Measurements from ENCODE around the gene TMEM107.
A peak's percentile ranks its signal among the peaks of the same experiment; 100 is the strongest.
"Not testable (repeated sequence)": the region's sequence is repeated elsewhere in the genome, so short reads cannot be mapped to it uniquely, and the experiment has no call there.

The TMEM107 gene

GRCh38 chr17:8176197-8176940, at the start of gene TMEM107:
Gene TMEM107, minus strand, starts transcription at chr17:8176380. Its CDS starts 94 bp downstream, at chr17:8176286.
- DNase-seq = peak; percentile 46

GRCh38 chr17:8224891-8225812, 49.0 kb upstream of the TMEM107 start:
- no peak for DNase-seq

- no peak for DNase-seq
Observed at GRCh38 chr17:8223356-8224126, 47.4 kb upstream of the TMEM107 start.

GRCh38 chr17:8222630-8223355, 46.6 kb upstream of the TMEM107 start:
- peak; percentile 74 for DNase-seq

- no peak for DNase-seq
Observed at GRCh38 chr17:8222380-8222629, 46.1 kb upstream of the TMEM107 start.

GRCh38 chr17:8221663-8222379, 45.6 kb upstream of the TMEM107 start:
- DNase-seq = peak; percentile 58

- DNase-seq = peak; percentile 64
Observed at GRCh38 chr17:8220783-8221662, 44.8 kb upstream of the TMEM107 start.

GRCh38 chr17:8214000-8214399, 37.8 kb upstream of the TMEM107 start:
- not testable (repeated sequence) for DNase-seq

GRCh38 chr17:8212312-8213180, 36.4 kb upstream of the TMEM107 start:
- no peak for DNase-seq

- no peak for DNase-seq
Observed at GRCh38 chr17:8210761-8211458, 34.7 kb upstream of the TMEM107 start.

- peak; percentile 92 for DNase-seq
Observed at GRCh38 chr17:8209907-8210760, 34.0 kb upstream of the TMEM107 start, which contains the start of gene AURKB. Gene AURKB, minus strand, starts transcription at chr17:8210575. Its CDS starts 351 bp downstream, at chr17:8210224.

- no peak for DNase-seq
Observed at GRCh38 chr17:8206536-8206935, 30.4 kb upstream of the TMEM107 start.

- DNase-seq = no peak
Observed at GRCh38 chr17:8204761-8205555, 28.8 kb upstream of the TMEM107 start.

GRCh38 chr17:8192070-8192815, 16.1 kb upstream of the TMEM107 start:
- peak; percentile 64 for DNase-seq

- no peak for DNase-seq
Observed at GRCh38 chr17:8190506-8190905, 14.3 kb upstream of the TMEM107 start.

- peak; percentile 83 for DNase-seq
Observed at GRCh38 chr17:8189711-8190477, 13.7 kb upstream of the TMEM107 start, which contains the start of gene BORCS6. Gene BORCS6, minus strand, starts transcription at chr17:8190180. Its CDS starts 40 bp downstream, at chr17:8190140.

Data from NCI-H1048 (cell line).